ENCODE measurements around the gene PRR7.

DNA sequence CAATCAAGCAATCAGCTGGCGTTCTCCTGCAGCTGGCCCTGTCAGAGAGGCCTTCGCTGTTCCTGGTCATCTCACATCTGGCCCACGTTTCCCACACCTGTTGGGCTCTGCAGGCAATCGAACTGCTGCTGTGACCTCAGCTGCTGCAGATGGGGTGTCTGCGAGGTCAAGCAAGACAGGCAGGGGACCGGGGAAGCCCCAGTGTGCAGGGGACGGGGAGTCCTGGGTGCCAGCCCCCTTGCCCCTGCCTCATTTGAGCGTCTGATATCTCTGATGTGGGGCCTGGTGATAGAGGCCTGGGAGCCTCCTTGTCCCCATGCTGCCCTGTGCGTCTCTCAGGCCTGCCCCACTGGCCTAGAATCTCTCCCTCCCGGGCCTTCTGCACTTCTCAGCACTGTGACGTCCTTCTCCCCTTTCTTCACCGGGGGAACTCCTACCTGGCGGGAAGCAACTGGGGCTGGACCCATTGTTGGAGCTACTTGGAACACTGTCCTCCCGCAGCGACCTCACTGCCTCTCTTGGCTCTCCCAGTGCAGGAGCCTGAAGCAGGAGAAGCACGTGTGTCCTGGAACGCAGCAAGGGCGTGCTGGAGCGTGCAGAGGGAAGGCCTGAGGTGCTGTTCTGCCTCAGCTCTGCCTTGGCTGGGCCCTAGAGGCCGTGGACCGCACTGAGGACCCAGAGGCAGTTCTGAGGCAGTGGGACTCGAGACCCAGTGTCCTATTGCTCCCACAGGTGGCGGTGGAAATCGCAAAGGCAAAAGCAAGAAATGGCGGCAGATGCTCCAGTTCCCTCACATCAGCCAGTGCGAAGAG lies 16.3 kb upstream of the PRR7 start:
- TF ChIP-seq, protein P1, sequence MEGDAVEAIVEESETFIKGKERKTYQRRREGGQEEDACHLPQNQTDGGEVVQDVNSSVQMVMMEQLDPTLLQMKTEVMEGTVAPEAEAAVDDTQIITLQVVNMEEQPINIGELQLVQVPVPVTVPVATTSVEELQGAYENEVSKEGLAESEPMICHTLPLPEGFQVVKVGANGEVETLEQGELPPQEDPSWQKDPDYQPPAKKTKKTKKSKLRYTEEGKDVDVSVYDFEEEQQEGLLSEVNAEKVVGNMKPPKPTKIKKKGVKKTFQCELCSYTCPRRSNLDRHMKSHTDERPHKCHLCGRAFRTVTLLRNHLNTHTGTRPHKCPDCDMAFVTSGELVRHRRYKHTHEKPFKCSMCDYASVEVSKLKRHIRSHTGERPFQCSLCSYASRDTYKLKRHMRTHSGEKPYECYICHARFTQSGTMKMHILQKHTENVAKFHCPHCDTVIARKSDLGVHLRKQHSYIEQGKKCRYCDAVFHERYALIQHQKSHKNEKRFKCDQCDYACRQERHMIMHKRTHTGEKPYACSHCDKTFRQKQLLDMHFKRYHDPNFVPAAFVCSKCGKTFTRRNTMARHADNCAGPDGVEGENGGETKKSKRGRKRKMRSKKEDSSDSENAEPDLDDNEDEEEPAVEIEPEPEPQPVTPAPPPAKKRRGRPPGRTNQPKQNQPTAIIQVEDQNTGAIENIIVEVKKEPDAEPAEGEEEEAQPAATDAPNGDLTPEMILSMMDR (IDR thresholded peaks at IDR 0.05; ENCODE audit: low read depth, low read length, poor library complexity, severe bottlenecking): no peak
- TF ChIP-seq EZH2phosphoT487 (IDR thresholded peaks at IDR 0.05; ENCODE audit: borderline replicate concordance, low read length): no peak

All from DOHH2 (cell line).